Mesenchymal stem cell (in vitro differentiated cells and primary cell): ENCODE results near the gene ZDHHC1.
A peak's percentile ranks its signal among the peaks of the same experiment; 100 is the strongest.

Experiments used
- DNase-seq: peaks from one replicate; pipeline ENCODE4 v3.0.0-alpha.2; 2013
- H2AFZ ChIP-seq: one replicate; pipeline ENCODE4 v1.6.1; 2013; ENCODE audit warnings: low read depth, mild to moderate bottlenecking, control low read depth, inconsistent platforms, low read length, moderate library complexity
- H2AK5ac ChIP-seq: 2 replicates; pipeline ENCODE4 v1.6.1; 2013; ENCODE audit warnings: low read length, moderate library complexity, mild to moderate bottlenecking, inconsistent platforms; ENCODE audit not compliant: severe bottlenecking
- H2BK120ac ChIP-seq: one replicate; pipeline ENCODE4 v1.6.1; 2013; ENCODE audit warnings: low read depth, mild to moderate bottlenecking, inconsistent platforms, low read length, moderate library complexity
- H2BK12ac ChIP-seq, 2 experiments: one replicate each; pipeline ENCODE4 v1.6.1; 2013; ENCODE audit warnings: inconsistent platforms in 2 of 2, low read length in 2 of 2, mild to moderate bottlenecking in 2 of 2, moderate library complexity in 2 of 2, control low read depth in 1 of 2
- H2BK15ac ChIP-seq: one replicate; pipeline ENCODE4 v1.6.1; 2013; ENCODE audit warnings: mild to moderate bottlenecking, low read depth, inconsistent platforms; ENCODE audit not compliant: poor library complexity, severe bottlenecking
- H2BK5ac ChIP-seq: 2 replicates; pipeline ENCODE4 v1.6.1; 2013; ENCODE audit warnings: low read depth, mild to moderate bottlenecking, low read length, control low read depth, inconsistent platforms; ENCODE audit not compliant: poor library complexity, severe bottlenecking
- H3K14ac ChIP-seq, 2 experiments: one replicate each; pipeline ENCODE4 v1.6.1; 2013; ENCODE audit warnings: inconsistent platforms in 2 of 2, low read length in 2 of 2, control low read depth in 1 of 2, mild to moderate bottlenecking in 1 of 2, moderate library complexity in 1 of 2
- H3K18ac ChIP-seq, 2 experiments: one replicate each; pipeline ENCODE4 v1.6.1; 2013; ENCODE audit warnings: inconsistent platforms in 2 of 2, low read length in 2 of 2, control low read depth in 1 of 2, low read depth in 1 of 2, mild to moderate bottlenecking in 1 of 2
- H3K23ac ChIP-seq, 2 experiments: one replicate each; pipeline ENCODE4 v1.6.1; 2013; ENCODE audit warnings: inconsistent platforms in 2 of 2, low read length in 2 of 2, mild to moderate bottlenecking in 2 of 2, moderate library complexity in 2 of 2, control low read depth in 1 of 2
- H3K27ac ChIP-seq: 2 replicates; pipeline ENCODE4 v1.5.1; 2013; ENCODE audit warnings: mild to moderate bottlenecking, moderate library complexity, low read length, control low read depth, inconsistent platforms; ENCODE audit not compliant: poor library complexity, severe bottlenecking
- H3K27me3 ChIP-seq, 2 experiments: 2 replicates each; pipeline versions ENCODE4 v1.6.1 to v1.7.0; 2013; ENCODE audit warnings: low read length in 2 of 2, mild to moderate bottlenecking in 2 of 2, moderate library complexity in 2 of 2, control low read depth in 1 of 2, inconsistent platforms in 1 of 2; ENCODE audit not compliant: control insufficient read depth in 1 of 2, insufficient read depth in 1 of 2
- H3K36me3 ChIP-seq, 2 experiments: 2 replicates each; pipeline versions ENCODE4 v1.6.1 to v1.7.0; 2013; ENCODE audit warnings: low read length in 2 of 2, control low read depth in 1 of 2, inconsistent platforms in 1 of 2, low read depth in 1 of 2, mild to moderate bottlenecking in 1 of 2; ENCODE audit not compliant: insufficient read depth in 2 of 2, control insufficient read depth in 1 of 2
- H3K4ac ChIP-seq, 2 experiments: one replicate each; pipeline ENCODE4 v1.6.1; 2013; ENCODE audit warnings: inconsistent platforms in 2 of 2, low read length in 2 of 2, mild to moderate bottlenecking in 2 of 2, moderate library complexity in 2 of 2, control low read depth in 1 of 2, low read depth in 1 of 2
- H3K4me1 ChIP-seq: 2 replicates; pipeline ENCODE4 v1.6.1; 2013; ENCODE audit warnings: low read depth, low read length, control low read depth; ENCODE audit not compliant: control insufficient read depth, insufficient read depth
- H3K4me2 ChIP-seq: 2 replicates; pipeline ENCODE4 v1.6.1; 2013; ENCODE audit warnings: low read length, mild to moderate bottlenecking, inconsistent platforms; ENCODE audit not compliant: poor library complexity, severe bottlenecking
- H3K4me3 ChIP-seq, 2 experiments: 2 replicates each; pipeline versions ENCODE4 v1.5.1 to v1.7.0; 2013; ENCODE audit warnings: low read length in 2 of 2, mild to moderate bottlenecking in 2 of 2, control low read depth in 1 of 2, low read depth in 1 of 2; ENCODE audit not compliant: insufficient read depth in 1 of 2
- H3K79me1 ChIP-seq: replicated peaks from 2 replicates; pipeline ENCODE4 v1.6.1; 2013; ENCODE audit warnings: mild to moderate bottlenecking, control low read depth, low read length, inconsistent platforms; ENCODE audit not compliant: poor library complexity, severe bottlenecking
- H3K9ac ChIP-seq: 2 replicates; pipeline ENCODE4 v1.7.0; 2013; ENCODE audit warnings: mild to moderate bottlenecking, low read length, moderate library complexity
- H3K9me3 ChIP-seq: 2 replicates; pipeline ENCODE4 v1.7.0; 2013; ENCODE audit warnings: mild to moderate bottlenecking, low read length; ENCODE audit not compliant: control insufficient read depth
- H4K8ac ChIP-seq: one replicate; pipeline ENCODE4 v1.6.1; 2013; ENCODE audit warnings: inconsistent platforms, mild to moderate bottlenecking, low read length, moderate library complexity
- H4K91ac ChIP-seq: one replicate; pipeline ENCODE4 v1.6.1; 2013; ENCODE audit warnings: mild to moderate bottlenecking, low read length, inconsistent platforms
- WGBS: methylation state at CpG from one replicate; pipeline ENCODE4 v1.1.7; 2013; ENCODE audit warnings: mixed read lengths; 5-methylcytosine and 5-hydroxymethylcytosine counted together

Gene ZDHHC1

GRCh38 chr16:67389911-67390815, 26.1 kb downstream of the ZDHHC1 start:
- H3K4me2 ChIP-seq: no peak overlapping the region
- H3K27me3 ChIP-seq: peaks cover 44 to 76% of the 10 kb centered on the region in 2 experiments
- no peak overlapping the region for H3K18ac ChIP-seq
- H2AFZ ChIP-seq: no peak overlapping the region
- H2BK5ac ChIP-seq: no peak overlapping the region
- no peak overlapping the region for H2BK12ac ChIP-seq
- H3K9me3 ChIP-seq: no peaks in the 10 kb centered on the region
- no peak overlapping the region for H2BK15ac ChIP-seq
- no peak overlapping the region for H3K9ac ChIP-seq
- no peaks in the 10 kb centered on the region for H3K36me3 ChIP-seq
- peaks cover 25% of the 10 kb centered on the region for H3K4me1 ChIP-seq
- no peak overlapping the region for H3K27ac ChIP-seq
- peak overlapping the region; percentile 19 for H4K8ac ChIP-seq
- no peak overlapping the region for H3K23ac ChIP-seq
- no peak overlapping the region for H2AK5ac ChIP-seq
- WGBS: 90% methylated on average over 27 of the region's 27 CpGs
- no peak overlapping the region for H2BK120ac ChIP-seq
- no peak overlapping the region for H4K91ac ChIP-seq
- no peak overlapping the region for H3K14ac ChIP-seq
- H3K4me3 ChIP-seq: no peak overlapping the region
- no peak for DNase-seq
- no peaks in the 10 kb centered on the region for H3K79me1 ChIP-seq
- no peak overlapping the region for H3K4ac ChIP-seq

GRCh38 chr16:67388591-67388990, 27.7 kb downstream of the ZDHHC1 start:
- H3K18ac ChIP-seq: no peak overlapping the region
- no peak overlapping the region for H3K14ac ChIP-seq
- no peak overlapping the region for H2BK120ac ChIP-seq
- no peaks in the 10 kb centered on the region for H3K36me3 ChIP-seq
- H4K8ac ChIP-seq: no peak overlapping the region
- no peaks in the 10 kb centered on the region for H3K9me3 ChIP-seq
- no peak overlapping the region for H3K9ac ChIP-seq
- H3K4ac ChIP-seq: no peak overlapping the region
- no peak overlapping the region for H2AK5ac ChIP-seq
- H2BK5ac ChIP-seq: no peak overlapping the region
- no peak overlapping the region for H3K4me2 ChIP-seq
- no peak overlapping the region for H2AFZ ChIP-seq
- no peak overlapping the region for H4K91ac ChIP-seq
- H3K4me3 ChIP-seq: no peak overlapping the region
- no peak overlapping the region for H2BK12ac ChIP-seq
- no peak for DNase-seq
- no peak overlapping the region for H3K27ac ChIP-seq
- no peak overlapping the region for H2BK15ac ChIP-seq
- WGBS: 83% methylated on average over 1 of the region's 2 CpGs
- no peaks in the 10 kb centered on the region for H3K79me1 ChIP-seq
- peaks cover 44 to 69% of the 10 kb centered on the region in 2 experiments for H3K27me3 ChIP-seq
- H3K23ac ChIP-seq: no peak overlapping the region
- peaks cover 13% of the 10 kb centered on the region for H3K4me1 ChIP-seq

- no peaks in the 10 kb centered on the region for H3K9me3 ChIP-seq
- WGBS: 94% methylated on average over 5 of the region's 8 CpGs
- H3K27me3 ChIP-seq: peaks cover 44 to 67% of the 10 kb centered on the region in 2 experiments
- H3K36me3 ChIP-seq: no peaks in the 10 kb centered on the region
- no peak overlapping the region for H3K4me3 ChIP-seq
- H2BK12ac ChIP-seq: no peak overlapping the region
- no peak overlapping the region for H3K23ac ChIP-seq
- H2BK5ac ChIP-seq: no peak overlapping the region
- no peak overlapping the region for H3K9ac ChIP-seq
- no peak overlapping the region for H3K14ac ChIP-seq
- no peak overlapping the region for H3K4ac ChIP-seq
- no peak overlapping the region for H4K8ac ChIP-seq
- no peak overlapping the region for H3K18ac ChIP-seq
- H3K79me1 ChIP-seq: no peaks in the 10 kb centered on the region
- no peak overlapping the region for H2BK120ac ChIP-seq
- no peak overlapping the region for H2AFZ ChIP-seq
- H3K27ac ChIP-seq: no peak overlapping the region
- H3K4me1 ChIP-seq: peaks cover 9% of the 10 kb centered on the region
- H2AK5ac ChIP-seq: no peak overlapping the region
- no peak overlapping the region for H2BK15ac ChIP-seq
- no peak for DNase-seq
- no peak overlapping the region for H3K4me2 ChIP-seq
- no peak overlapping the region for H4K91ac ChIP-seq
Observed at GRCh38 chr16:67388191-67388590, 28.1 kb downstream of the ZDHHC1 start.

GRCh38 chr16:67387479-67388079, 28.7 kb downstream of the ZDHHC1 start:
- no peak overlapping the region for H4K8ac ChIP-seq
- H2BK5ac ChIP-seq: no peak overlapping the region
- H3K14ac ChIP-seq: no peak overlapping the region
- no peak overlapping the region for H4K91ac ChIP-seq
- no peak overlapping the region for H3K18ac ChIP-seq
- no peaks in the 10 kb centered on the region for H3K79me1 ChIP-seq
- no peak overlapping the region for H2BK12ac ChIP-seq
- H3K27me3 ChIP-seq: peaks cover 44 to 62% of the 10 kb centered on the region in 2 experiments
- H3K36me3 ChIP-seq: no peaks in the 10 kb centered on the region
- no peak overlapping the region for H3K27ac ChIP-seq
- H2AFZ ChIP-seq: no peak overlapping the region
- DNase-seq: no peak
- no peak overlapping the region for H2BK120ac ChIP-seq
- H3K23ac ChIP-seq: no peak overlapping the region
- no peak overlapping the region for H3K4ac ChIP-seq
- H3K4me3 ChIP-seq: no peak overlapping the region
- no peak overlapping the region for H2BK15ac ChIP-seq
- no peak overlapping the region for H3K9ac ChIP-seq
- no peak overlapping the region for H3K4me2 ChIP-seq
- no peaks in the 10 kb centered on the region for H3K9me3 ChIP-seq
- H3K4me1 ChIP-seq: peaks cover 4% of the 10 kb centered on the region
- no peak overlapping the region for H2AK5ac ChIP-seq
- WGBS: 90% methylated on average over 7 of the region's 8 CpGs
